ENCODE measurements around the gene ADAMTSL1. TPM values are rescaled to one million over a fixed set of nuclear protein-coding genes. Genes with fewer than 3 reads are reported as not detected.

ADAMTSL1 gene
- total RNA-seq, 1 experiment from 2014 or later, result 1.2 TPM

- no peak for DNase-seq
- Histone ChIP-seq H4K8ac (replicated peaks; ENCODE audit: insufficient read length, low read depth, low read length) (no peak overlapping the region), H4K91ac (ENCODE audit: insufficient read length, low read depth, low read length) (no peak overlapping the region), H3K27me3 (ENCODE audit: insufficient read depth, low read length) (no peaks in the 10 kb centered on the region), H2BK12ac (ENCODE audit: insufficient read length, low read depth, low read length) (no peak overlapping the region), H3K27ac (ENCODE audit: insufficient read length, low read depth, low read length) (no peak overlapping the region), H2AFZ (ENCODE audit: low read length) (no peak overlapping the region), H3K4me2 (ENCODE audit: insufficient read depth, insufficient read length, low read length) (no peak overlapping the region), H3K14ac (ENCODE audit: insufficient read depth, low read length) (no peak overlapping the region), H2BK15ac (ENCODE audit: low read depth, low read length) (no peak overlapping the region), H2AK5ac (ENCODE audit: insufficient read length, low read length) (no peak overlapping the region), H3K4me1 (ENCODE audit: insufficient read depth, low read length) (no peaks in the 10 kb centered on the region), H3K79me2 (ENCODE audit: insufficient read depth, low read length) (no peaks in the 10 kb centered on the region), H3K9me3 (ENCODE audit: control insufficient read depth, low read depth, low read length) (no peaks in the 10 kb centered on the region), H3K56ac (ENCODE audit: insufficient read length, low read depth, low read length) (no peak overlapping the region), H2BK5ac (ENCODE audit: insufficient read length, low read length) (no peak overlapping the region), H3K23ac (ENCODE audit: insufficient read length, low read depth, low read length) (no peak overlapping the region), H2BK120ac (ENCODE audit: low read depth, low read length, poor library complexity, severe bottlenecking) (no peak overlapping the region), H3K23me2 (ENCODE audit: insufficient read length, low read depth, low read length, poor library complexity, severe bottlenecking) (no peaks in the 10 kb centered on the region), H4K5ac (ENCODE audit: insufficient read length, low read depth, low read length) (no peak overlapping the region), H3K18ac (ENCODE audit: insufficient read length, low read depth, low read length) (no peak overlapping the region), H3K9ac (ENCODE audit: extremely low read depth, insufficient read length, low read length) (no peak overlapping the region), H2BK20ac (ENCODE audit: low read depth, low read length, poor library complexity, severe bottlenecking) (no peak overlapping the region), H3K79me1 (ENCODE audit: insufficient read depth, low read depth, low read length, poor library complexity, severe bottlenecking) (no peaks in the 10 kb centered on the region), H3T11ph (ENCODE audit: low read length) (no peak overlapping the region), H4K20me1 (ENCODE audit: control insufficient read depth, insufficient read depth, insufficient read length) (no peaks in the 10 kb centered on the region), H3K4ac (ENCODE audit: low read depth, low read length) (no peak overlapping the region)
- Mint-ChIP-seq H3K9me3 (no peaks in the 10 kb centered on the region), H3K4me1 (peaks cover 19 to 23% of the 10 kb centered on the region in 2 experiments), H3K36me3 (ENCODE audit: insufficient read depth in 1 of 3, low read depth in 3 of 3) (peaks cover 0 to 3% (median 0%) of the 10 kb centered on the region in 3 experiments; a peak in 1 of 7 replicates), H3K27me3 (ENCODE audit: low read depth) (peaks cover 3% of the 10 kb centered on the region), H3K27ac (no peak overlapping the region), H3K4me3 (no peak overlapping the region)
- no peak for TF ChIP-seq CTCF (conservative IDR thresholded peaks at IDR 0.05)
- no CpG with 5 or more reads among the region's 3 CpGs for WGBS (ENCODE audit: extremely low coverage, insufficient read length, low lambda C conversion rate)
Observed at GRCh38 chr9:18819418-18819817, 345.5 kb downstream of the ADAMTSL1 start.

Measured in H9 (cell line).